Left lung (tissue), 10 donors: ENCODE data around the gene PPFIBP2. TPM values are rescaled to one million over a fixed set of nuclear protein-coding genes. Genes with fewer than 3 reads are reported as not detected.
A peak's percentile ranks its signal among the peaks of the same experiment; 100 is the strongest.

ENCODE experiments used
- ATAC-seq: fragments of 200-7000 bp; cut with Tn5 transposase; one replicate; pipeline ENCODE4 v1.9.1; 2020; ENCODE audit warnings: moderate library complexity
- DNase-seq, 4 donors: peaks; one replicate each; pipeline ENCODE4 v3.0.0-alpha.2; 2013 to 2020
- H3K27ac ChIP-seq, 2 donors: fragments of 200-600 bp; sonication (generic) in 1 of 2; one replicate each; pipeline versions ENCODE4 v1.5.0 to v1.8.0; 2020 to 2021
- H3K27me3 ChIP-seq, 2 donors: fragments of 200-600 bp; sonication (generic) in 1 of 2; one replicate each; pipeline versions ENCODE4 v1.5.0 to v1.8.0; 2020 to 2021
- H3K36me3 ChIP-seq, 2 donors: fragments of 200-600 bp; sonication (generic) in 1 of 2; one replicate each; pipeline versions ENCODE4 v1.5.0 to v1.8.0; 2020 to 2021
- H3K4me1 ChIP-seq, 2 donors: fragments of 200-600 bp; one replicate each; pipeline ENCODE4 v1.8.0; 2021
- H3K4me3 ChIP-seq, 2 donors: fragments of 200-600 bp; sonication (generic) in 1 of 2; one replicate each; pipeline versions ENCODE4 v1.5.0 to v1.8.0; 2020 to 2021; ENCODE audit warnings: mild to moderate bottlenecking in 1 of 2
- H3K9me3 ChIP-seq, 2 donors: fragments of 200-600 bp; sonication (generic) in 1 of 2; one replicate each; pipeline versions ENCODE4 v1.5.0 to v1.8.0; 2020 to 2021
- intact Hi-C, 2 donors: fragments of 100-400 bp; cut with DNase I; formaldehyde crosslinking; loops; one replicate each; pipeline versions ENCODE4 v1.11.2 to v1.14.2; 2022
- polyA plus RNA-seq, 6 donors: library from polyadenylated mRNA; unstranded; fragments of 120-200 nt; gene quantifications; one replicate each; pipeline ENCODE4 v1.2.1, GENCODE V29; 2013; ENCODE audit not compliant: insufficient read length in 6 of 6
- total RNA-seq, 2 donors: library from RNA; stranded (reverse); fragmentation: NEBNext Ultra II Directional; extraction: Animal tissue kit (Norgen Biotek cat#: 25700); gene quantifications; one replicate each; pipeline ENCODE4 v1.2.1, GENCODE V29; 2021
- TF ChIP-seq, protein P1 (sequence below), 2 donors: fragments of 200-600 bp; sonication (generic) in 1 of 2; IDR thresholded peaks; one replicate each; pipeline versions ENCODE4 v1.5.0 to v1.8.0; 2021; ENCODE audit warnings: antibody characterized with exemption in 2 of 2
- donor health status: DM: no; HTN: yes; CAD: no.
- donor health status: DM: no; HTN: no; CAD: no.

Gene PPFIBP2
- total and polyA plus RNA-seq, 8 donors, result 18.7 to 48.7 (median 37.3) TPM

DNA sequence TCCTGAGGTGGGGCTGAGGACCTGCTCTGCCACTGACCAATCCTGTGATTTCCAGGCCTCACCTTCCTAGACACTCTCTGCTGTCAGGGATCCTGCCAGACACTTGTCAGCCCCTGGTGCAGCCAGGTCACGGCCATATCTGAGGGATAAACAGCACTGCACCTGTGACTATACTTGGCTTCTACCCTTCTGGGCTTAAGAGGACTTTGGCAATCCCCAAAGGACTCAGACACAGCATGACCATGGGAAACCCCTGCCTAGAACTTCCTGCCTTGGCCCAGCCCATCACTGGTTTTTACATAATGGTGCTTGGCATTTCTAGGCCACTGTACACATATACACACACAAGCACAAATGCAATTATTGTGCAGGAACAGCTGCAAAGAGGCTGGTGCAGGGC lies 40.1 kb upstream of the PPFIBP2 start:
- Histone ChIP-seq H3K4me3 (no peak overlapping the region), H3K4me1 (no peaks in the 10 kb centered on the region), H3K27me3 (no peaks in the 10 kb centered on the region), H3K27ac (no peak overlapping the region), H3K36me3 (no peaks in the 10 kb centered on the region), H3K9me3 (no peaks in the 10 kb centered on the region)
- TF ChIP-seq, protein P1, sequence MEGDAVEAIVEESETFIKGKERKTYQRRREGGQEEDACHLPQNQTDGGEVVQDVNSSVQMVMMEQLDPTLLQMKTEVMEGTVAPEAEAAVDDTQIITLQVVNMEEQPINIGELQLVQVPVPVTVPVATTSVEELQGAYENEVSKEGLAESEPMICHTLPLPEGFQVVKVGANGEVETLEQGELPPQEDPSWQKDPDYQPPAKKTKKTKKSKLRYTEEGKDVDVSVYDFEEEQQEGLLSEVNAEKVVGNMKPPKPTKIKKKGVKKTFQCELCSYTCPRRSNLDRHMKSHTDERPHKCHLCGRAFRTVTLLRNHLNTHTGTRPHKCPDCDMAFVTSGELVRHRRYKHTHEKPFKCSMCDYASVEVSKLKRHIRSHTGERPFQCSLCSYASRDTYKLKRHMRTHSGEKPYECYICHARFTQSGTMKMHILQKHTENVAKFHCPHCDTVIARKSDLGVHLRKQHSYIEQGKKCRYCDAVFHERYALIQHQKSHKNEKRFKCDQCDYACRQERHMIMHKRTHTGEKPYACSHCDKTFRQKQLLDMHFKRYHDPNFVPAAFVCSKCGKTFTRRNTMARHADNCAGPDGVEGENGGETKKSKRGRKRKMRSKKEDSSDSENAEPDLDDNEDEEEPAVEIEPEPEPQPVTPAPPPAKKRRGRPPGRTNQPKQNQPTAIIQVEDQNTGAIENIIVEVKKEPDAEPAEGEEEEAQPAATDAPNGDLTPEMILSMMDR (IDR thresholded peaks at IDR 0.05), result no peak
- ATAC-seq, result no peak
- intact Hi-C loops, result no loop called here
- DNase-seq, result no peak

DNA sequence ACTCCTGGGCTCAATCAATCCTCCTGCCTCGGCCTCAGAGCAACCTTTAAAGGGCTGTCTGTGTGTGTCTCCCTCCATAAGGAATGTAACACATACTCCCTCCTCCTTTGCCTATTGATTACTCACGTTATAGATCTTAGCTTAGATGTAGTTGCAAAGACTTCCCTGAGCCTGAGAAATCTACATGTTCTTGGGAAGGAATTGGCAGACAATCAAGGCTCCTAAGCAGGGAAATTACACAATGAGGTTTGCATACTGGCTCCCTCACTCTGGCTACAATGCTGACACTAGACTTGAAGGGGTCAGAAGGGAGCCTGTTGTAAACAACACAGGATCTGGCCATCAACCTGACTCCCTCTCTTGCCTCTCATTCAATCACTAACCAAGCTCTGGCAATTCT lies 33.7 kb upstream of the PPFIBP2 start:
- no peak overlapping the region for H3K4me3 ChIP-seq
- intact Hi-C loops, result no loop called here
- ATAC-seq, result peak; percentile 54

DNA sequence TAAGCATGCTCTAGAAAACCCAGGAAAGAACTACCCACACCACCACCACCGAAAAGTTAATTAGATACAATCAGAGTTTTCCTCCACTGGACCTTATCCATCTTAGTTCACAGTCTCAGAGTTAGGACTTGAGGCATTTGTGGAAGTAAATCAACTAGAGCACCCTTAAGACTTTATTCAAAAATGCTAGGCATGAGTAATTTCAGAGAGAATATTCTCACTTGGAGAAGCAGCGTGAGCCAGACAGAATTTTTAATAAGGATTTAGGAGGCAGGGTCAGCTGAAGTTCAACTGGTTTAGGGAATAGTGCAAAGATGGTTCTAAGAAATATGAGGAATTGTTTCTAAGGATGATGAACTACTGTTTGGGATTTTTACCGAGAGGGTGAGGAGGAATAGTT lies 29.7 kb upstream of the PPFIBP2 start:
- intact Hi-C loops, result no loop called here
- Histone ChIP-seq H3K4me1 (no peaks in the 10 kb centered on the region), H3K27me3 (peaks cover 0 to 8% of the 10 kb centered on the region in 2 donors), H3K36me3 (no peaks in the 10 kb centered on the region), H3K9me3 (no peaks in the 10 kb centered on the region), H3K4me3 (no peak overlapping the region), H3K27ac (no peak overlapping the region)
- DNase-seq (no peak), ATAC-seq (no peak)
- TF ChIP-seq, protein P1 (IDR thresholded peaks at IDR 0.05), result no peak

More for the DNA sequence above, 33.7 kb upstream of the PPFIBP2 start:
- Histone ChIP-seq H3K36me3 (no peaks in the 10 kb centered on the region), H3K27ac (no peak overlapping the region), H3K27me3 (peaks cover 0 to 8% of the 10 kb centered on the region in 2 donors), H3K9me3 (no peaks in the 10 kb centered on the region), H3K4me1 (no peaks in the 10 kb centered on the region)
- DNase-seq, result peak in 1 of 4 donors; percentile 41
- TF ChIP-seq, protein P1 (IDR thresholded peaks at IDR 0.05), result no peak

DNA sequence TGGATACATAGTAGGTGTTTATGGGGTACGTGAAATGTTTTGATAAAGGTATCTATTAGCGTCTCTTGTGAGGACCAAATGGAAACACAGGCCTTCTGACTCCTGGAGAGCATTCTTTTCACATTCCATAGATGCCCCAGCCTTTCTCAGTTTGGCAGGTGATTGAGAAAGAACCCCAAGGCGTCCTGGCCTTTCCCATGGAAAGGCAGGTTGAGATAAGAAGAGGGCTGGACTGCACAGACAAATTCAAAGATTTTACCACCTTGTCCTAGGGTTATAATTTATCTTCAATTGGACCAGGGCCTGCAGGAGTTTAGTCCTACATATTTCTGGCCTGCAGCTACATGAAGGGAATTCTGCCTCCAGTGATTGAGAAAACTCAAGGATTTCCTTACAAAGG lies 29.2 kb upstream of the PPFIBP2 start:
- intact Hi-C loops, result no loop called here
- no peaks in the 10 kb centered on the region for H3K4me1 ChIP-seq
- no peaks in the 10 kb centered on the region for H3K36me3 ChIP-seq
- no peak overlapping the region for H3K4me3 ChIP-seq
- TF ChIP-seq, protein P1 (IDR thresholded peaks at IDR 0.05), result no peak
- ATAC-seq (peak; percentile 41), DNase-seq (no peak)
- no peaks in the 10 kb centered on the region for H3K9me3 ChIP-seq
- peaks cover 0 to 8% of the 10 kb centered on the region in 2 donors for H3K27me3 ChIP-seq
- no peak overlapping the region for H3K27ac ChIP-seq

DNA sequence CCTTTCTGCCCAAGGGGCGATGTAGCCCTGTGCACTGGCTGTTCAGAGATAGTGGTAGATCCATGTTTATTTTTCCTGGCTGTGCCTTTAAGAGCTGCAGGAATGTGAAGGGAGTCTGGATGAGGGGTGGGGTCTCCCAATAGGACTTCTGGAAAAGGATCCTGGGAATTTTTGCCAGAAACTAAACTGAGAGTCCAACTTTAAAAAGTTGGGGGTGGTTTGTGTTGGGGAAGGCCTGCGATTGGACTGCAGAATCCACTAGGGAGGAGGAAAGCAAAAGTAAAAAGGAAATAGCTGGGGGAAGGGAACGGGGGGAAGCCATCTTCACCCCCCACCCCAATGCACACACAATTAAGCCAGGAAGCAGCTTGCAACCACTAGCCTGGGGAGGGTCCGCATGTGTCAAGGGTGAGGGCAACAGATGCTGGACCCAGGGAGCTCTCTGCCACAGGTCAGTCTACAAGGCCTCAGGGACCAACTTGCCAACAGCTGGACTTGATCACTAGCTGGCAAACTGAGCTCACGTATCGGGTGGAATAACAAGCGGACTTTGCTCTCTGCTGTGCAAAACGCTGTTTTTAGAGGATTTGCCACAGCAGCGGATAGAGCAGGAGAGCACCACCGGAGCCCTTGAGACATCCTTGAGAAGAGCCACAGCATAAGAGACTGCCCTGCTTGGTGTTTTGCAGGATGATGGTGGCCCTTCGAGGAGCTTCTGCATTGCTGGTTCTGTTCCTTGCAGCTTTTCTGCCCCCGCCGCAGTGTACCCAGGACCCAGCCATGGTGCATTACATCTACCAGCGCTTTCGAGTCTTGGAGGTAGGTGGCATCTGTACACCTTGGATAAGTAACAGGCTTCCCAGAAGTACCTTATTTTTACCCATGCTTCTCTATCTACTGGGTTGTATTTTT lies 28.4 kb upstream of the PPFIBP2 start, which contains the start of gene OLFML1:
Gene OLFML1, plus strand, starts transcription at position 321 of the 912 bp plus-strand sequence. Its CDS starts 370 bp downstream, at position 691.
- TF ChIP-seq, protein P1 (IDR thresholded peaks at IDR 0.05), result no peak
- peak within 1 kb of the TSS; percentile 23 to 54 for H3K27ac ChIP-seq
- ATAC-seq, result peak; percentile 54

More for the DNA sequence above, 28.4 kb upstream of the PPFIBP2 start, which contains the start of gene OLFML1:
- Histone ChIP-seq H3K36me3 (no peaks in the 10 kb centered on the region), H3K4me1 (peaks cover 0 to 4% of the 10 kb centered on the region in 2 donors), H3K4me3 (peak within 1 kb of the TSS; percentile 34 to 35), H3K27me3 (peaks cover 0 to 8% of the 10 kb centered on the region in 2 donors), H3K9me3 (no peaks in the 10 kb centered on the region)
- intact Hi-C loops, result no loop called here
- DNase-seq, result peak in 2 of 4 donors; percentile 75 to 81
